ENCODE data around the gene GEMIN8. TPM values are rescaled to one million over a fixed set of nuclear protein-coding genes. Genes with fewer than 3 reads are reported as not detected.

Gene GEMIN8
- total RNA-seq, 1 experiment from 2014 or later: 14.8 TPM

GRCh38 chrX:14015294-14015693 is 14.4 kb downstream of the GEMIN8 start:
- Histone ChIP-seq H3K27ac (ENCODE audit: insufficient read length, low read depth, low read length) (no peak overlapping the region), H2BK120ac (ENCODE audit: low read depth, low read length, poor library complexity, severe bottlenecking) (no peak overlapping the region), H2BK15ac (ENCODE audit: low read depth, low read length) (no peak overlapping the region), H4K8ac (replicated peaks; ENCODE audit: insufficient read length, low read depth, low read length) (no peak overlapping the region), H3K14ac (ENCODE audit: insufficient read depth, low read length) (no peak overlapping the region), H2BK5ac (ENCODE audit: insufficient read length, low read length) (no peak overlapping the region), H3K23me2 (ENCODE audit: insufficient read length, low read depth, low read length, poor library complexity, severe bottlenecking) (no peaks in the 10 kb centered on the region), H3K79me2 (ENCODE audit: insufficient read depth, low read length) (no peaks in the 10 kb centered on the region), H3K9ac (ENCODE audit: extremely low read depth, insufficient read length, low read length) (no peak overlapping the region), H3K4ac (ENCODE audit: low read depth, low read length) (no peak overlapping the region), H2BK12ac (ENCODE audit: insufficient read length, low read depth, low read length) (no peak overlapping the region), H2AFZ (ENCODE audit: low read length) (no peak overlapping the region), H3T11ph (ENCODE audit: low read length) (no peak overlapping the region), H3K4me2 (ENCODE audit: insufficient read depth, insufficient read length, low read length) (no peak overlapping the region), H2AK5ac (ENCODE audit: insufficient read length, low read length) (no peak overlapping the region), H3K23ac (ENCODE audit: insufficient read length, low read depth, low read length) (no peak overlapping the region), H3K9me3 (ENCODE audit: control insufficient read depth, low read depth, low read length) (no peaks in the 10 kb centered on the region), H4K20me1 (ENCODE audit: control insufficient read depth, insufficient read depth, insufficient read length) (no peaks in the 10 kb centered on the region), H3K18ac (ENCODE audit: insufficient read length, low read depth, low read length) (no peak overlapping the region), H3K27me3 (ENCODE audit: insufficient read depth, low read length) (no peaks in the 10 kb centered on the region), H4K91ac (ENCODE audit: insufficient read length, low read depth, low read length) (no peak overlapping the region), H4K5ac (ENCODE audit: insufficient read length, low read depth, low read length) (no peak overlapping the region), H3K79me1 (ENCODE audit: insufficient read depth, low read depth, low read length, poor library complexity, severe bottlenecking) (no peaks in the 10 kb centered on the region), H3K4me1 (ENCODE audit: insufficient read depth, low read length) (no peaks in the 10 kb centered on the region), H2BK20ac (ENCODE audit: low read depth, low read length, poor library complexity, severe bottlenecking) (no peak overlapping the region), H3K56ac (ENCODE audit: insufficient read length, low read depth, low read length) (no peak overlapping the region)
- Mint-ChIP-seq H3K4me1 (no peaks in the 10 kb centered on the region), H3K36me3 (ENCODE audit: insufficient read depth in 1 of 3, low read depth in 3 of 3) (peaks cover 26 to 53% (median 42%) of the 10 kb centered on the region in 3 experiments), H3K27ac (no peak overlapping the region), H3K4me3 (no peak overlapping the region), H3K9me3 (peaks cover 9 to 30% of the 10 kb centered on the region in 2 experiments), H3K27me3 (ENCODE audit: low read depth) (no peaks in the 10 kb centered on the region)
- WGBS (ENCODE audit: extremely low coverage, insufficient read length, low lambda C conversion rate): no CpG with 5 or more reads among the region's 2 CpGs
- DNase-seq: no peak
- TF ChIP-seq CTCF (conservative IDR thresholded peaks at IDR 0.05): no peak

Measured in H9 (cell line).